Sigmoid colon (tissue), 7 donors: ENCODE measurements around the gene PRCD. TPM values are rescaled to one million over a fixed set of nuclear protein-coding genes. Genes with fewer than 3 reads are reported as not detected.

Experiments
- DNase-seq: peaks from one replicate; pipeline ENCODE4 v3.0.0-alpha.2; 2019
- H3K27ac ChIP-seq, 4 donors: fragments of 200-600 bp; sonication (generic); one replicate each; pipeline ENCODE4 v1.5.1; 2016 to 2019; ENCODE audit warnings: mild to moderate bottlenecking in 1 of 4
- H3K27me3 ChIP-seq, 3 donors: fragments of 200-600 bp; sonication (generic); one replicate each; pipeline ENCODE4 v1.5.1; 2019; ENCODE audit warnings: mild to moderate bottlenecking in 1 of 3
- H3K36me3 ChIP-seq, 4 donors: fragments of 200-600 bp; sonication (generic); one replicate each; pipeline ENCODE4 v1.5.1; 2016 to 2019
- H3K4me1 ChIP-seq, 4 donors: fragments of 200-600 bp; sonication (generic); one replicate each; pipeline ENCODE4 v1.5.1; 2017 to 2019
- H3K4me3 ChIP-seq, 4 donors: fragments of 200-600 bp; sonication (generic); one replicate each; pipeline ENCODE4 v1.5.1; 2017 to 2019; ENCODE audit warnings: mild to moderate bottlenecking in 2 of 4, moderate library complexity in 1 of 4
- H3K9me3 ChIP-seq, 4 donors: fragments of 200-600 bp in 3 of 4; sonication (generic) in 3 of 4; one replicate each; pipeline versions ENCODE4 v1.5.1 to v1.6.1; 2013 to 2019
- EP300 ChIP-seq, 4 donors: sonication (generic); formaldehyde crosslinking; IDR thresholded peaks; one replicate each; pipeline ENCODE4 v1.6.1; 2017; ENCODE audit warnings: antibody characterized with exemption in 4 of 4
- POLR2A ChIP-seq, 2 donors: fragments of 450-650 bp; IDR thresholded peaks; one replicate each; pipeline ENCODE4 v1.6.1; 2016; ENCODE audit warnings: antibody characterized with exemption in 2 of 2, mild to moderate bottlenecking in 2 of 2, moderate library complexity in 2 of 2
- POLR2AphosphoS5 ChIP-seq, 4 donors: sonication (generic); formaldehyde crosslinking; IDR thresholded peaks; one replicate each; pipeline ENCODE4 v1.6.1; 2017; ENCODE audit warnings: antibody characterized with exemption in 4 of 4
- WGBS, 2 donors: extraction: QIAGEN DNeasy Blood & Tissue Kit; methylation state at CpG; one replicate each; pipeline ENCODE4 v1.1.7; 2013; 5-methylcytosine and 5-hydroxymethylcytosine counted together
- intact Hi-C: fragments of 100-400 bp; cut with DNase I; formaldehyde crosslinking; loops from one replicate; pipeline ENCODE4 v1.15.1; 2023
- polyA plus RNA-seq, 3 donors: library from polyadenylated mRNA; stranded (reverse); fragments of 200-250 nt; gene quantifications; one replicate each; pipeline ENCODE4 v1.2.3, GENCODE V29; 2013
- total RNA-seq, 4 donors: library from RNA; depleted of rRNA; stranded (reverse); fragments of >200 nt; gene quantifications; one replicate each; pipeline ENCODE4 v1.1.0, GENCODE V29; 2016
- TF ChIP-seq, protein P1 (sequence below), 4 experiments: fragments of 450-650 bp in 3 of 4; fragments of 200-600 bp in 1 of 4; IDR thresholded peaks; one replicate each; pipeline ENCODE4 v1.5.1; 2016 to 2019; ENCODE audit warnings: antibody characterized with exemption in 4 of 4, mild to moderate bottlenecking in 3 of 4, moderate library complexity in 2 of 4
- donor health status: healthy with polysubstance abuse.
- donor health status: Bipolar disorder and iron deficiency.
- donor health status: healthy.

The PRCD gene
- total and polyA plus RNA-seq, 7 donors: 1.1 to 7.1 (median 5.3) TPM; not detected in 1

DNA sequence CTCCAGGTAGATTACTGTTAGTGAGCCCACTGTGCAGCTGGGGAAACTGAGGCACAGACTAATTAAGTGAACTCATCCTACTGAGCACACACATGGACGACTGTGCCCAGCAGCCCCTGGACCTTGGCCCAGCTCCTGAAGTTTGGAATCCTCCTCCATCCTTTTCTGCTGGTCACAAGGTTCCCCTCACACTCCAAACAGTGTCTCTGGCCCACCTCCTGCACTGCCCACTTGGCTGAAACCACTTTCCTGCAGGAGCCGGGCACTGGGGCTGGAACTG is 42.2 kb upstream of the PRCD start:
- Histone ChIP-seq H3K27ac (peak overlapping the region; percentile 69 to 78 (median 76)), H3K9me3 (no peaks in the 10 kb centered on the region), H3K4me3 (peak overlapping the region in 2 of 4 donors; percentile 20 to 61), H3K27me3 (no peaks in the 10 kb centered on the region), H3K4me1 (peaks cover 0 to 39% (median 32%) of the 10 kb centered on the region in 4 donors), H3K36me3 (no peaks in the 10 kb centered on the region)
- TF ChIP-seq, protein P1, sequence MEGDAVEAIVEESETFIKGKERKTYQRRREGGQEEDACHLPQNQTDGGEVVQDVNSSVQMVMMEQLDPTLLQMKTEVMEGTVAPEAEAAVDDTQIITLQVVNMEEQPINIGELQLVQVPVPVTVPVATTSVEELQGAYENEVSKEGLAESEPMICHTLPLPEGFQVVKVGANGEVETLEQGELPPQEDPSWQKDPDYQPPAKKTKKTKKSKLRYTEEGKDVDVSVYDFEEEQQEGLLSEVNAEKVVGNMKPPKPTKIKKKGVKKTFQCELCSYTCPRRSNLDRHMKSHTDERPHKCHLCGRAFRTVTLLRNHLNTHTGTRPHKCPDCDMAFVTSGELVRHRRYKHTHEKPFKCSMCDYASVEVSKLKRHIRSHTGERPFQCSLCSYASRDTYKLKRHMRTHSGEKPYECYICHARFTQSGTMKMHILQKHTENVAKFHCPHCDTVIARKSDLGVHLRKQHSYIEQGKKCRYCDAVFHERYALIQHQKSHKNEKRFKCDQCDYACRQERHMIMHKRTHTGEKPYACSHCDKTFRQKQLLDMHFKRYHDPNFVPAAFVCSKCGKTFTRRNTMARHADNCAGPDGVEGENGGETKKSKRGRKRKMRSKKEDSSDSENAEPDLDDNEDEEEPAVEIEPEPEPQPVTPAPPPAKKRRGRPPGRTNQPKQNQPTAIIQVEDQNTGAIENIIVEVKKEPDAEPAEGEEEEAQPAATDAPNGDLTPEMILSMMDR (IDR thresholded peaks at IDR 0.05): no peak
- TF ChIP-seq POLR2A (IDR thresholded peaks at IDR 0.05) (no peak), POLR2AphosphoS5 (IDR thresholded peaks at IDR 0.05) (no peak), EP300 (IDR thresholded peaks at IDR 0.05) (no peak)
- WGBS, 2 donors: 54 to 67% methylated on average over 2 of the region's 2 CpGs
- no peak for DNase-seq
- intact Hi-C loops: no loop called here

DNA sequence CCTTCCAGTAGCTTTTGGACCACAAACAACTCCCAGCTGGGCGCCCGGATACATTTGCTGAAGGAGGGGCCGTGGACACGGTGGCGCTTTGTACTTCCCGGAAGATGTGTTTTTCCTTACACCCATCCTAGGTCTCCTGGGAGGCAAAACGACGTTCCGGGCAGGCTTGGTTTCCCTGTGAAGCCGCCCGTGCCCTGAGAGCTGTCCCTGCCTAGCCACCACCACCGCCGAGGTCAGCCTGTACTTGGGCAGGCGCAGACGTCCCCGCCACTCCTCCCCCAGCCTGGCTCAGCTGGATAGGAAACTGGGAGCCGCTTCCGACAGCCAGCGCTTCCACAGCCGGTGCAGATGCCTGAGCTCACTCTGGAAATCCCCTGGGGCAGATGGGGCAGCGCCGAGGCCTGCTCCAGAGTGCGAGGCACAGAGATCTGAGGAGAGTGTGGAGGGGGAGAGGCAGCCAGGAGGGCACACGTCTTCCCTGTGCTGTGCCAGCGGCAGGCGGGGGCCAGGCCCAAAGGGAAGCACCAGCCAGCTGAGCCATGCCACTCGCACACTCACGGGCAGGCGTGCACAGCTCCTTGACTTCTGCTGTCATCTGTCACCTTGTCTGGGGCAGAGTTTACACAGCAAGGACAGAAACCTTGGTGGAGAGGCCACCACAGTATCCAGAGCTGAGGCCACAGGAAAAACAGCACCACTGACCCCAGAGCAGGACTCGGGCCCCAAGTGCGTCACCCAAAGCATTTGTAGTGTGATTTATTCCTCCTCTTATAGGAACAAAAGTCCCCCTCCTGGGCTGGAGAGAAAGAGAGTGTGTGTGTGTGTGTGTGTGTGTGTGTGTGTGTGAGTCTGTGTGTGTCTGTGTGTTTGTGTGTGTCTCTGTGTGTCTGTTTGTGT is 41.6 kb upstream of the PRCD start:
- H3K4me3 ChIP-seq: peak overlapping the region in 2 of 4 donors; percentile 20 to 61
- no peak for TF ChIP-seq POLR2A (IDR thresholded peaks at IDR 0.05)
- no peak for TF ChIP-seq EP300 (IDR thresholded peaks at IDR 0.05)
- TF ChIP-seq POLR2AphosphoS5 (IDR thresholded peaks at IDR 0.05): peak in 2 of 4 donors; percentile 30 to 32
- TF ChIP-seq, protein P1 (IDR thresholded peaks at IDR 0.05): no peak
- peak overlapping the region; percentile 69 to 78 (median 76) for H3K27ac ChIP-seq
- H3K36me3 ChIP-seq: no peaks in the 10 kb centered on the region
- no peaks in the 10 kb centered on the region for H3K9me3 ChIP-seq
- H3K4me1 ChIP-seq: peaks cover 0 to 39% (median 32%) of the 10 kb centered on the region in 4 donors
- 43 to 60% methylated on average over 31 of the region's 31 CpGs for WGBS, 2 donors
- intact Hi-C loops: no loop called here
- peak; percentile 89 for DNase-seq
- H3K27me3 ChIP-seq: no peaks in the 10 kb centered on the region

DNA sequence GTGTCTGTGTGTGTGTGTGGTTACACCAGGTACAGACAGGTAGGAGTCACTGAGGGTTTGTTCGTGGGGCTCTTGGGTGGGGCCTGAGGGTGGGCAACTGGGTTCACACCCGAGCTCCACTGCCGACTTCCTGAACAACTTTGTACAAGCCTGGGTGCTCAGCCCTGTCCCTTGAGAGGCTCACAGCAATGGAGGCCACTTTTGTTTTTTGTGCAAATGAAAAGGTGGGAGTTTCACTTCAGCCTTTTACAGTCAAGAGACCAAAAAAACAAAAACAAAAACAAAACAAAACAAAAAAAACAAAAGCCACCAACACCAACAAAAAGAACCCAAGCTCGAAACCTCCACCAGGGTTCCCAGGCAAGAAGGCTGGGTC is 41.0 kb upstream of the PRCD start:
- no peaks in the 10 kb centered on the region for H3K36me3 ChIP-seq
- no peaks in the 10 kb centered on the region for H3K27me3 ChIP-seq
- no peaks in the 10 kb centered on the region for H3K9me3 ChIP-seq
- 37 to 55% methylated on average over 4 of the region's 4 CpGs for WGBS, 2 donors
- peak overlapping the region in 1 of 4 donors; percentile 61 for H3K4me3 ChIP-seq
- peaks cover 0 to 39% (median 32%) of the 10 kb centered on the region in 4 donors for H3K4me1 ChIP-seq
- intact Hi-C loops: no loop called here
- peak overlapping the region; percentile 73 to 78 (median 76) for H3K27ac ChIP-seq
- no peak for DNase-seq
- no peak for TF ChIP-seq POLR2AphosphoS5 (IDR thresholded peaks at IDR 0.05)
- TF ChIP-seq EP300 (IDR thresholded peaks at IDR 0.05): no peak
- TF ChIP-seq, protein P1 (IDR thresholded peaks at IDR 0.05): no peak
- no peak for TF ChIP-seq POLR2A (IDR thresholded peaks at IDR 0.05)

DNA sequence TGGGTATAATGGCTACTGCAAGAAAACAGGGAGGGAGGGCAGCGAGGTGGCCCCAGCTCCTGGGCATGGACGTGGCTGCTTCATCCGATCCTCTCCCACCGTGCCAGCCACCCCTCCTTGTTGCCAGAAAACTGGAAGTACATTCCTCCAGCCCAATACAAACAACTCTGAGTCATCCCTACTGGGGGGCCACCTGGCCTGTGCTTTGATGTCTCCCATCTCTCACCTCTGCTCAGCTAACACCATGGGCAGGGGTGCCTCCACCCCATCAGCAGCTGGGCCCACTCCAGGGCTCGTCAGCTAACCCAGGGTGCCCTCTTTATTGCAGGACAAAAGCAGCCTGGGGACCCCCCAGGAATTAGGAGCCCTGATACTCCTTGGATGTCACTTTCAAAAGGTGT is 40.6 kb upstream of the PRCD start:
- Histone ChIP-seq H3K27me3 (no peaks in the 10 kb centered on the region), H3K4me1 (peaks cover 0 to 39% (median 32%) of the 10 kb centered on the region in 4 donors), H3K27ac (peak overlapping the region; percentile 73 to 78 (median 76)), H3K36me3 (no peaks in the 10 kb centered on the region), H3K9me3 (no peaks in the 10 kb centered on the region), H3K4me3 (peak overlapping the region in 2 of 4 donors; percentile 58 to 61)
- no peak for DNase-seq
- intact Hi-C loops: no loop called here
- TF ChIP-seq, protein P1 (IDR thresholded peaks at IDR 0.05): no peak
- no peak for TF ChIP-seq EP300 (IDR thresholded peaks at IDR 0.05)
- TF ChIP-seq POLR2A (IDR thresholded peaks at IDR 0.05): no peak
- TF ChIP-seq POLR2AphosphoS5 (IDR thresholded peaks at IDR 0.05): no peak
- 68 to 69% methylated on average over 5 of the region's 5 CpGs for WGBS, 2 donors
